IMR-90 (cell line): ENCODE data around the gene CXCL3. TPM values are rescaled to one million over a fixed set of nuclear protein-coding genes. Genes with fewer than 3 reads are reported as not detected.

Experiments used
- ATAC-seq: fragments of 200-7000 bp; cut with Tn5 transposase; 2 replicates; pipeline ENCODE4 v1.9.1; 2020; ENCODE audit warnings: low read depth, mild to moderate bottlenecking, moderate library complexity
- BruUV-seq: library from RNA; stranded (reverse); fragments of 400-500 nt; replicated peaks from 2 replicates; lab custom pipeline; 2021; lab: Mats Ljungman, UMichigan
- CTCF ChIA-PET: fragments of 300-600 bp; formaldehyde crosslinking; extraction: SDS; loops from one replicate; lab custom pipeline; 2021; ENCODE audit warnings: antibody characterized with exemption; lab: Yijun Ruan, JAX
- POLR2A ChIA-PET: fragments of 300-600 bp; sonication (Branson Sonifier 250); formaldehyde crosslinking; loops from one replicate; lab custom pipeline; 2022; ENCODE audit warnings: antibody characterized with exemption; ENCODE audit not compliant: unreplicated experiment; lab: Charles Lee
- DNase-seq: peaks from one replicate; pipeline ENCODE4 v3.0.0; 2013
- H2AFZ ChIP-seq: replicated peaks from 2 replicates; pipeline ENCODE3; 2013; ENCODE audit warnings: low read length, mild to moderate bottlenecking; ENCODE audit not compliant: poor library complexity
- H2AK5ac ChIP-seq: 2 replicates; pipeline ENCODE4 v1.6.1; 2013; ENCODE audit warnings: low read depth, low read length, inconsistent platforms
- H2AK9ac ChIP-seq: replicated peaks from 2 replicates; pipeline ENCODE3; 2013; ENCODE audit warnings: mild to moderate bottlenecking, low read depth, low read length, moderate library complexity; ENCODE audit not compliant: poor library complexity
- H2BK120ac ChIP-seq: 2 replicates; pipeline ENCODE4 v1.6.1; 2013; ENCODE audit warnings: low read depth, low read length, inconsistent platforms
- H2BK15ac ChIP-seq: 3 replicates; pipeline ENCODE4 v1.6.1; 2013; ENCODE audit warnings: low read depth, low read length, inconsistent platforms
- H2BK20ac ChIP-seq: 2 replicates; pipeline ENCODE4 v1.6.1; 2013; ENCODE audit warnings: low read depth, mild to moderate bottlenecking, inconsistent platforms, low read length, moderate library complexity
- H2BK5ac ChIP-seq: 2 replicates; pipeline ENCODE4 v1.6.1; 2013; ENCODE audit warnings: mild to moderate bottlenecking, low read depth, low read length, inconsistent platforms; ENCODE audit not compliant: poor library complexity, severe bottlenecking
- H3K14ac ChIP-seq: replicated peaks from 2 replicates; pipeline ENCODE4 v1.6.1; 2013; ENCODE audit warnings: low read depth, low read length, inconsistent platforms
- H3K18ac ChIP-seq: 2 replicates; pipeline ENCODE4 v1.6.1; 2013; ENCODE audit warnings: low read depth, low read length, control low read depth
- H3K23ac ChIP-seq: 2 replicates; pipeline ENCODE4 v1.6.1; 2013; ENCODE audit warnings: low read depth, low read length, inconsistent platforms
- H3K27ac ChIP-seq: 2 replicates; pipeline ENCODE4 v1.5.1; 2013; ENCODE audit warnings: mild to moderate bottlenecking, control low read depth, low read length; ENCODE audit not compliant: insufficient read depth
- H3K27me3 ChIP-seq: 2 replicates; pipeline ENCODE4 v1.6.1; 2013; ENCODE audit warnings: low read length; ENCODE audit not compliant: control insufficient read depth, insufficient read depth
- H3K36me3 ChIP-seq: 2 replicates; pipeline ENCODE4 v1.6.1; 2013; ENCODE audit warnings: low read length, mixed read lengths; ENCODE audit not compliant: control insufficient read depth, insufficient read depth
- H3K4ac ChIP-seq: 2 replicates; pipeline ENCODE4 v1.6.1; 2013; ENCODE audit warnings: low read depth, low read length, inconsistent platforms
- H3K4me1 ChIP-seq: 2 replicates; pipeline ENCODE4 v1.6.1; 2013; ENCODE audit warnings: low read length, mixed read lengths; ENCODE audit not compliant: control insufficient read depth, insufficient read depth
- H3K4me2 ChIP-seq: 2 replicates; pipeline ENCODE4 v1.6.1; 2013; ENCODE audit warnings: low read depth, mild to moderate bottlenecking, control low read depth, low read length, moderate library complexity
- H3K4me3 ChIP-seq: 2 replicates; pipeline ENCODE4 v1.5.1; 2013; ENCODE audit warnings: low read depth, mild to moderate bottlenecking, control low read depth, low read length, moderate library complexity; ENCODE audit not compliant: insufficient read depth
- H3K56ac ChIP-seq: 2 replicates; pipeline ENCODE4 v1.6.1; 2013; ENCODE audit warnings: low read length, inconsistent platforms; ENCODE audit not compliant: insufficient read depth; ENCODE audit errors: extremely low read depth
- H3K79me1 ChIP-seq, 2 experiments: 2 replicates each; pipeline ENCODE4 v1.6.1; 2013; ENCODE audit warnings: low read length in 2 of 2, inconsistent platforms in 1 of 2, low read depth in 1 of 2
- H3K9ac ChIP-seq: 2 replicates; pipeline ENCODE4 v1.6.1; 2013; ENCODE audit warnings: low read depth, low read length, control low read depth
- H3K9me1 ChIP-seq: 2 replicates; pipeline ENCODE4 v1.6.1; 2013; ENCODE audit warnings: low read length, inconsistent platforms; ENCODE audit not compliant: insufficient read depth
- H3K9me3 ChIP-seq: 2 replicates; pipeline ENCODE4 v1.6.1; 2013; ENCODE audit warnings: low read length; ENCODE audit not compliant: control insufficient read depth, insufficient read depth
- H4K20me1 ChIP-seq: 2 replicates; pipeline ENCODE4 v1.6.1; 2013; ENCODE audit warnings: low read length, inconsistent platforms; ENCODE audit not compliant: insufficient read depth
- H4K5ac ChIP-seq: 2 replicates; pipeline ENCODE4 v1.6.1; 2013; ENCODE audit warnings: mild to moderate bottlenecking, low read depth, low read length, control low read depth
- H4K8ac ChIP-seq, 2 experiments: 2 replicates each; pipeline ENCODE4 v1.6.1; 2013; ENCODE audit warnings: low read depth in 2 of 2, low read length in 2 of 2, control low read depth in 1 of 2, inconsistent platforms in 1 of 2
- H4K91ac ChIP-seq: 2 replicates; pipeline ENCODE4 v1.6.1; 2013; ENCODE audit warnings: low read depth, low read length, inconsistent platforms; ENCODE audit not compliant: insufficient read depth
- BHLHE40 ChIP-seq: fragments of 150-350 bp; IDR thresholded peaks from 2 replicates; pipeline ENCODE4 v1.6.1; 2016; ENCODE audit warnings: mild to moderate bottlenecking, low read depth, low read length
- CEBPB ChIP-seq: IDR thresholded peaks from 2 replicates; pipeline ENCODE4 v1.6.1; 2012; ENCODE audit warnings: low read depth, low read length, improper control_type of control experiment
- CHD1 ChIP-seq: IDR thresholded peaks from 2 replicates; pipeline ENCODE4 v1.6.1; 2012; ENCODE audit warnings: low read depth, low read length, improper control_type of control experiment
- ELK1 ChIP-seq: fragments of 150-350 bp; IDR thresholded peaks from 2 replicates; pipeline ENCODE4 v1.6.1; 2016; ENCODE audit warnings: low read depth, mild to moderate bottlenecking, low read length, moderate library complexity, borderline replicate concordance
- FOS ChIP-seq: fragments of 150-350 bp; IDR thresholded peaks from 2 replicates; pipeline ENCODE4 v1.6.1; 2016; ENCODE audit warnings: low read depth, low read length
- MAFK ChIP-seq: IDR thresholded peaks from 2 replicates; pipeline ENCODE4 v1.6.1; 2012; ENCODE audit warnings: low read depth, low read length, improper control_type of control experiment
- MAZ ChIP-seq: IDR thresholded peaks from 2 replicates; pipeline ENCODE4 v1.6.1; 2012; ENCODE audit warnings: low read depth, mild to moderate bottlenecking, low read length, improper control_type of control experiment, moderate library complexity, borderline replicate concordance
- MXI1 ChIP-seq: IDR thresholded peaks from 2 replicates; pipeline ENCODE4 v1.6.1; 2012; ENCODE audit warnings: low read depth, mild to moderate bottlenecking, low read length, moderate library complexity, borderline replicate concordance
- NFE2L2 ChIP-seq: fragments of 150-350 bp; IDR thresholded peaks from 2 replicates; pipeline ENCODE4 v1.6.1; 2016; ENCODE audit warnings: low read depth, mild to moderate bottlenecking, low read length
- POLR2A ChIP-seq: IDR thresholded peaks from 2 replicates; pipeline ENCODE4 v1.6.1; 2012; ENCODE audit warnings: mild to moderate bottlenecking, low read depth, low read length
- RAD21 ChIP-seq: IDR thresholded peaks from 2 replicates; pipeline ENCODE4 v1.6.1; 2012; ENCODE audit warnings: low read length, improper control_type of control experiment
- RCOR1 ChIP-seq: IDR thresholded peaks from 2 replicates; pipeline ENCODE4 v1.6.1; 2012; ENCODE audit warnings: mild to moderate bottlenecking, low read length, improper control_type of control experiment; ENCODE audit not compliant: insufficient replicate concordance
- RFX5 ChIP-seq: IDR thresholded peaks from 2 replicates; pipeline ENCODE4 v1.8.0; 2012; ENCODE audit warnings: low read depth, mild to moderate bottlenecking, low read length, moderate library complexity
- SMC3 ChIP-seq: fragments of 150-350 bp; IDR thresholded peaks from 2 replicates; pipeline ENCODE4 v1.6.1; 2016; ENCODE audit warnings: low read depth, mild to moderate bottlenecking, antibody characterized with exemption, low read length, moderate library complexity
- USF2 ChIP-seq: fragments of 150-350 bp; IDR thresholded peaks from 2 replicates; pipeline ENCODE4 v1.6.1; 2017; ENCODE audit warnings: mild to moderate bottlenecking, antibody characterized with exemption, low read length, low read depth
- WGBS, 2 experiments: methylation state at CpG; one replicate each; pipeline versions ENCODE4 v1.1.5 to v1.1.7; 2013; ENCODE audit warnings: missing lambda C conversion rate in 2 of 2; ENCODE audit not compliant: insufficient read length in 1 of 2; ENCODE audit errors: extremely low coverage in 2 of 2; 5-methylcytosine and 5-hydroxymethylcytosine counted together
- dilution Hi-C: fragments of 300-500 bp; cut with HindIII; formaldehyde crosslinking; loops from one replicate; pipeline ENCODE4 v1.14.3; 2018; ENCODE audit warnings: low sequenced_read_pairs; ENCODE audit not compliant: unreplicated experiment
- in situ Hi-C: fragments of 300-500 bp; cut with MboI; formaldehyde crosslinking; loops from 3 replicates; pipeline ENCODE4 v1.14.3; 2019; ENCODE audit warnings: low sequenced_read_pairs, inconsistent platforms, mixed read lengths
- intact Hi-C: fragments of 100-400 bp; cut with micrococcal nuclease; formaldehyde crosslinking; loops from 2 replicates; pipeline ENCODE4 v1.10.0; 2022
- polyA plus RNA-seq, 3 experiments: library from polyadenylated mRNA; depleted of rRNA; stranded (reverse); fragments of >200 nt; gene quantifications; 2 replicates each; pipeline ENCODE4 v1.2.3, GENCODE V29; 2012; ENCODE audit warnings: low replicate concordance in 1 of 3
- total RNA-seq: library from RNA; depleted of rRNA; stranded (reverse); fragments of >200 nt; gene quantifications from 2 replicates; pipeline ENCODE4 v1.2.3, GENCODE V29; 2012
- TF ChIP-seq, protein P1 (sequence below): conservative IDR thresholded peaks from 2 replicates; pipeline ENCODE4 v1.5.1; 2012; ENCODE audit warnings: mild to moderate bottlenecking, low read depth, low read length, improper control_type of control experiment

CXCL3 gene
- total and polyA plus RNA-seq, 2 of the 4 experiments (the other 2 are of a cell fraction): 0.18 to 0.74 TPM

DNA sequence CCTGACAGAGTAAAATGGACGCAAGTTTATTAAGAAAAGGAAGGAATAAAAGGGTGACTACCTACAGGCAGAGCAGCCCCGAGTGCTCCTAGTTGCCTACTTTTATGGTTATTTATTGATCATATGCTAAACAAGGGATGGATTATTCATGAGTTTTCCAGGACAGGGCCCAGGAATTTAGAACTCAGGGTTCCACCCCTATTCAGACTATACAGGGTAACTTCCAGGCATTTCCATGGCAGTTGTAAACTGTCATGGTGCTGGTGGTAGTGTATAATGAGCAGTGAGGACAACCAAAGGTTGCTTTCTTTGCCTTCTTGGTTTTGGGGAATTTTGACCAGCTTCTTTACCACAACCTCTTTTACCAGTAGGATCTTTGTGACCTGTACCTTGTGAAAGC is 27.7 kb upstream of the CXCL3 start:
- peaks cover 2% of the 10 kb centered on the region; the same call in 1 of the 2 replicates for H3K4me1 ChIP-seq
- no peak overlapping the region for H4K8ac ChIP-seq

More for the DNA sequence above, 27.7 kb upstream of the CXCL3 start:
- no peaks in the 10 kb centered on the region for H3K79me1 ChIP-seq
- TF ChIP-seq RCOR1 (no peak), CHD1 (no peak), FOS (no peak), POLR2A (no peak), CEBPB (no peak), USF2 (no peak), NFE2L2 (no peak), BHLHE40 (no peak), RAD21 (no peak), RFX5 (no peak), MAZ (no peak), MXI1 (no peak), ELK1 (no peak), MAFK (no peak), SMC3 (no peak)
- TF ChIP-seq, protein P1, sequence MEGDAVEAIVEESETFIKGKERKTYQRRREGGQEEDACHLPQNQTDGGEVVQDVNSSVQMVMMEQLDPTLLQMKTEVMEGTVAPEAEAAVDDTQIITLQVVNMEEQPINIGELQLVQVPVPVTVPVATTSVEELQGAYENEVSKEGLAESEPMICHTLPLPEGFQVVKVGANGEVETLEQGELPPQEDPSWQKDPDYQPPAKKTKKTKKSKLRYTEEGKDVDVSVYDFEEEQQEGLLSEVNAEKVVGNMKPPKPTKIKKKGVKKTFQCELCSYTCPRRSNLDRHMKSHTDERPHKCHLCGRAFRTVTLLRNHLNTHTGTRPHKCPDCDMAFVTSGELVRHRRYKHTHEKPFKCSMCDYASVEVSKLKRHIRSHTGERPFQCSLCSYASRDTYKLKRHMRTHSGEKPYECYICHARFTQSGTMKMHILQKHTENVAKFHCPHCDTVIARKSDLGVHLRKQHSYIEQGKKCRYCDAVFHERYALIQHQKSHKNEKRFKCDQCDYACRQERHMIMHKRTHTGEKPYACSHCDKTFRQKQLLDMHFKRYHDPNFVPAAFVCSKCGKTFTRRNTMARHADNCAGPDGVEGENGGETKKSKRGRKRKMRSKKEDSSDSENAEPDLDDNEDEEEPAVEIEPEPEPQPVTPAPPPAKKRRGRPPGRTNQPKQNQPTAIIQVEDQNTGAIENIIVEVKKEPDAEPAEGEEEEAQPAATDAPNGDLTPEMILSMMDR: no peak
- H2AFZ ChIP-seq: no peak overlapping the region
- H3K4ac ChIP-seq: no peak overlapping the region
- no peak overlapping the region for H4K5ac ChIP-seq
- H2AK5ac ChIP-seq: no peak overlapping the region
- H3K9me1 ChIP-seq: no peaks in the 10 kb centered on the region
- WGBS, 2 experiments: no CpG with 5 or more reads among the region's 2 CpGs
- H3K23ac ChIP-seq: no peak overlapping the region
- no peak overlapping the region for H3K14ac ChIP-seq
- H4K20me1 ChIP-seq: no peaks in the 10 kb centered on the region
- intact Hi-C loops (no loop called here), in situ Hi-C loops (no loop called here), dilution Hi-C loops (no loop called here)
- H3K4me3 ChIP-seq: no peak overlapping the region
- H3K27me3 ChIP-seq: no peaks in the 10 kb centered on the region
- H3K4me2 ChIP-seq: no peak overlapping the region
- no peak overlapping the region for H3K56ac ChIP-seq
- H3K27ac ChIP-seq: no peak overlapping the region
- H2BK5ac ChIP-seq: no peak overlapping the region
- H4K91ac ChIP-seq: no peak overlapping the region
- ChIA-PET POLR2A (no interaction called here), CTCF (no interaction called here)
- peaks cover 2% of the 10 kb centered on the region; the same call in 1 of the 2 replicates for H3K9me3 ChIP-seq
- H3K36me3 ChIP-seq: no peaks in the 10 kb centered on the region
- H2BK120ac ChIP-seq: no peak overlapping the region
- H3K18ac ChIP-seq: no peak overlapping the region
- no peak overlapping the region for H2BK15ac ChIP-seq
- no peak overlapping the region for H3K9ac ChIP-seq
- no peak for DNase-seq
- ATAC-seq: no peak
- no peak overlapping the region for H2BK20ac ChIP-seq
- H2AK9ac ChIP-seq: no peak overlapping the region
- BruUV-seq: no TSS peak
